ENCODE data around the gene RHOT2. TPM values are rescaled to one million over a fixed set of nuclear protein-coding genes. Genes with fewer than 3 reads are reported as not detected.
A peak's percentile ranks its signal among the peaks of the same experiment; 100 is the strongest.

The RHOT2 gene
- polyA plus RNA-seq, 3 donors from 2014 or later = 36.8 to 53.3 (median 43.0) TPM

GRCh38 chr16:636206-637080 is 31.5 kb upstream of the RHOT2 start, which contains the start of gene METTL26:
METTL26 (minus strand) TSS chr16:636305; CDS start chr16:636290, 15 bp downstream.
- Mint-ChIP-seq H3K27me3 (ENCODE audit: low read depth in 3 of 3) (peaks cover 8 to 10% (median 9%) of the 10 kb centered on the region in 3 donors), H3K9me3 (peaks cover 0 to 2% (median 0%) of the 10 kb centered on the region in 6 donors), H3K4me3 (peak within 1 kb of the TSS; percentile 95 to 99 (median 98)), H3K27ac (peak within 1 kb of the TSS; percentile 90 to 98 (median 96)), H3K36me3 (no peaks in the 10 kb centered on the region), H3K4me1 (peaks cover 0 to 13% of the 10 kb centered on the region in 2 donors)
- DNase-seq = peak; percentile 92

GRCh38 chr16:637081-638018 is 30.6 kb upstream of the RHOT2 start:
- H3K36me3 Mint-ChIP-seq = no peaks in the 10 kb centered on the region
- peaks cover 8 to 10% (median 9%) of the 10 kb centered on the region in 3 donors for H3K27me3 Mint-ChIP-seq (ENCODE audit: low read depth in 3 of 3)
- H3K4me1 Mint-ChIP-seq = peaks cover 0 to 13% of the 10 kb centered on the region in 2 donors
- peak overlapping the region; percentile 95 to 99 (median 98) for H3K4me3 Mint-ChIP-seq
- peak overlapping the region; percentile 17 to 98 (median 96) for H3K27ac Mint-ChIP-seq
- peaks cover 0 to 2% (median 0%) of the 10 kb centered on the region in 6 donors for H3K9me3 Mint-ChIP-seq
- DNase-seq = no peak

DNA sequence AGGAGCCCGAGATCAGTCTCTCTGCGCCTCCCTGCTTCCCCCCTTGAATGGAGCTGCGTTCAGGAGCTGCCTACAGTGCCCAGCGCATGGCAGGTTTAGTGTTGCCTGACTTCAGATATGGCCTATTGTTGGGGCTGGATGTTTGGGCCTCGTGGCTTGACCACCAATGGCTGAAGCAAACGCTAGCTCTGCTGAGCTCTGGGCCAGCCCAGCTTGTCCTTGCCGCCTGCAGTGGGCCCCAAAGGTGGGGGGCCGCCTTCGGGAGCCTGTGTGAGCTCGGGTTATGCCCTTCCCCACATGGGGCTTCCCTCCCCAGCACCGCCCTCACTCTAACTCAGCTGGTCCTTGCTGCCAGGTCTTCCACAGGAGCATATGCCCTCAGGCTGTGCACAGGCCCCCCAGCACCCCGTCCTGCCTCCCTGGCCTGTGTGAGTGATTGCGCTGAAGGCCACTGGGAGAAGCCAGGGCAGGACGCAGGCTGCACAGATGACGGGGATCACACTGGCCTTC is 29.8 kb upstream of the RHOT2 start:
- H3K9me3 Mint-ChIP-seq = peaks cover 0 to 2% (median 0%) of the 10 kb centered on the region in 6 donors
- peak overlapping the region in 3 of 5 donors; percentile 32 to 60 (median 58) for H3K4me3 Mint-ChIP-seq
- peak overlapping the region in 1 of 6 donors; percentile 45 for H3K27ac Mint-ChIP-seq

GRCh38 chr16:638836-639235 is 29.1 kb upstream of the RHOT2 start:
- no peaks in the 10 kb centered on the region for H3K36me3 Mint-ChIP-seq
- peak overlapping the region in 1 of 5 donors; percentile 36 for H3K4me3 Mint-ChIP-seq
- no peak overlapping the region for H3K27ac Mint-ChIP-seq
- peaks cover 8 to 10% (median 9%) of the 10 kb centered on the region in 3 donors for H3K27me3 Mint-ChIP-seq (ENCODE audit: low read depth in 3 of 3)
- H3K9me3 Mint-ChIP-seq = peaks cover 0 to 2% (median 0%) of the 10 kb centered on the region in 6 donors
- DNase-seq = no peak
- H3K4me1 Mint-ChIP-seq = peaks cover 0 to 16% of the 10 kb centered on the region in 2 donors

More for the DNA sequence above, 29.8 kb upstream of the RHOT2 start:
- no peaks in the 10 kb centered on the region for H3K36me3 Mint-ChIP-seq
- no peak for DNase-seq
- peaks cover 8 to 10% (median 9%) of the 10 kb centered on the region in 3 donors for H3K27me3 Mint-ChIP-seq (ENCODE audit: low read depth in 3 of 3)
- H3K4me1 Mint-ChIP-seq = peaks cover 0 to 16% of the 10 kb centered on the region in 2 donors

DNA sequence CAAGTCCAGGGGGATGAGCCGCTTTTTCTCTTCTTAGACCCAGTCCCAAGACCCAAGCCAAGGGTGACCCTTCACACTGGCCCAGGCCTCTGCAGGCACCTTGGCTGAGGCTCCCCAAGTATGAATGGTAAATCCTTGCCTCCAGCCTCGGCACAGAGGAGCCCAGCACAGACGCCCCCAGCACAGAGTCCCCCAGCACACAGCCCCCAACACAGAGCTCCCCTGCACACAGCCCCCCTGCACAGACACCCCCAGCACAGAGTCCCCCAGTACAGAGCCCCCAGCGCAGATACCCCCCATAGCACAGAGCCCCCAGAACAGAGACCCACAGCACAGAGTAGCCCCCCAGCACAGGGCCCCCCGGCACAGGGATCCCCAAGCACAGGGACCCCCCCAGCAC is 27.3 kb upstream of the RHOT2 start:
- peaks cover 0 to 2% (median 0%) of the 10 kb centered on the region in 6 donors for H3K9me3 Mint-ChIP-seq
- H3K27me3 Mint-ChIP-seq (ENCODE audit: low read depth in 3 of 3) = peaks cover 8 to 10% (median 9%) of the 10 kb centered on the region in 3 donors
- peaks cover 0 to 17% of the 10 kb centered on the region in 2 donors for H3K4me1 Mint-ChIP-seq
- H3K36me3 Mint-ChIP-seq = no peaks in the 10 kb centered on the region
- no peak overlapping the region for H3K27ac Mint-ChIP-seq
- peak overlapping the region; percentile 20 to 77 (median 57) for H3K4me3 Mint-ChIP-seq
- DNase-seq = no peak

GRCh38 chr16:641326-642188 is 26.4 kb upstream of the RHOT2 start, which contains the start of gene MCRIP2:
MCRIP2 (plus strand) TSS chr16:641828; CDS start chr16:641992, 164 bp downstream.
- no peaks in the 10 kb centered on the region for H3K36me3 Mint-ChIP-seq
- H3K9me3 Mint-ChIP-seq = peaks cover 0 to 2% (median 0%) of the 10 kb centered on the region in 6 donors
- H3K4me3 Mint-ChIP-seq = peak within 1 kb of the TSS; percentile 57 to 77 (median 74)
- DNase-seq = peak; percentile 62 to 65 (median 63)
- no peak within 1 kb of the TSS for H3K27ac Mint-ChIP-seq
- H3K27me3 Mint-ChIP-seq (ENCODE audit: low read depth in 3 of 3) = peaks cover 4 to 6% (median 4%) of the 10 kb centered on the region in 3 donors
- peaks cover 0 to 15% of the 10 kb centered on the region in 2 donors for H3K4me1 Mint-ChIP-seq

DNA sequence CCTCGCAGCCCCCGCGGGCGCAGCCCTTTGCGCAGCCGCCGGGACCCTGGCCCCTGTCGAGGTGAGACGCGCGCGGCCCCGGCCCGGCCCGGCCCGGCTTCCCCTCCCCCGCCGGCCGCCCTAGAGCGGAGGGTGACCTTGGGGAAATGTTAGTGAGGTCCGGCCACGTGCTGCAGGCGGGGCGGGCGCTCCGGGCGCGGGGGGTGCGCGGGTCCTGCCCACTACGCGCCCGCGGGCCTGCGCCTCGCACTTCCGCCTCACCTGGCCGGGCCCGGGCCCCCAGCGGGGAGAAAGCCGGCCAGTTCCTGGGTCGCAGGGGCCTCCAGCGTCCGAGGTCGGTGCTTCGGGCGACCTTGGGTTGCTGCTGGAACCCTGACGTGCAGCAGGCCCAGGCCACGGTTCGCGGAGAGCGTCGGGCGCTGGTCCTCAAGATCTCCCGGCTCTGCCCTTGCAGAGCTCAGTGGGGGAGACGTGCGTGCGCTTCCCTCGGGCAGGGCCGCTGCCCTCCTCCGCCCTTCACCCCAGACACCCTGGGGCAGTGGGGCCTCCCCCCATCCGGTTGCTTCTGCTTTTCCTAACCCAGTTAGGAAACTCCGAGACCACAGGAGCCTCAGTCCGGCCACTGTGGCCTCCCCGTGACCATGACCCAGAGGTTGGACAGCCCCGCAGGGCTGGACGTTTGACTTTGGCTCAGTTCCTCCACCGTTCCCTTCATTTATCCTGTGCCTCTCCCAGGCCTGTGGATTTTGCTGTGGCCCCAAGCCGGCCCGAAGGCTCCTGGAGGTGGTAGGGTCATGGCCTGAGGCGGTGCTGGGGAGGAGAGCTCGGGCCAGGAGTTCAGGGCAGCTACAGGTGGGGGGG is 25.5 kb upstream of the RHOT2 start:
- Mint-ChIP-seq H3K4me1 (peaks cover 0 to 13% of the 10 kb centered on the region in 2 donors), H3K27ac (peak overlapping the region in 1 of 6 donors; percentile 34), H3K36me3 (no peaks in the 10 kb centered on the region), H3K4me3 (peak overlapping the region; percentile 44 to 74 (median 57)), H3K27me3 (ENCODE audit: low read depth in 3 of 3) (peaks cover 0 to 2% (median 0%) of the 10 kb centered on the region in 3 donors), H3K9me3 (no peaks in the 10 kb centered on the region)
- DNase-seq = peak; percentile 27 to 37 (median 34)

- Mint-ChIP-seq H3K4me1 (peaks cover 0 to 11% of the 10 kb centered on the region in 2 donors), H3K9me3 (no peaks in the 10 kb centered on the region), H3K36me3 (no peaks in the 10 kb centered on the region), H3K27ac (no peak overlapping the region), H3K4me3 (peak overlapping the region; percentile 45 to 74 (median 58)), H3K27me3 (ENCODE audit: low read depth in 3 of 3) (peaks cover 0 to 2% (median 0%) of the 10 kb centered on the region in 3 donors)
- DNase-seq = no peak
These were observed 24.9 kb upstream of the RHOT2 start for GRCh38 chr16:643050-643368.

- peaks cover 0 to 2% (median 2%) of the 10 kb centered on the region in 3 donors for H3K27me3 Mint-ChIP-seq (ENCODE audit: low read depth in 3 of 3)
- H3K4me3 Mint-ChIP-seq = peak overlapping the region in 3 of 5 donors; percentile 15 to 38 (median 18)
These were observed 23.4 kb upstream of the RHOT2 start for GRCh38 chr16:644556-644955.

DNA sequence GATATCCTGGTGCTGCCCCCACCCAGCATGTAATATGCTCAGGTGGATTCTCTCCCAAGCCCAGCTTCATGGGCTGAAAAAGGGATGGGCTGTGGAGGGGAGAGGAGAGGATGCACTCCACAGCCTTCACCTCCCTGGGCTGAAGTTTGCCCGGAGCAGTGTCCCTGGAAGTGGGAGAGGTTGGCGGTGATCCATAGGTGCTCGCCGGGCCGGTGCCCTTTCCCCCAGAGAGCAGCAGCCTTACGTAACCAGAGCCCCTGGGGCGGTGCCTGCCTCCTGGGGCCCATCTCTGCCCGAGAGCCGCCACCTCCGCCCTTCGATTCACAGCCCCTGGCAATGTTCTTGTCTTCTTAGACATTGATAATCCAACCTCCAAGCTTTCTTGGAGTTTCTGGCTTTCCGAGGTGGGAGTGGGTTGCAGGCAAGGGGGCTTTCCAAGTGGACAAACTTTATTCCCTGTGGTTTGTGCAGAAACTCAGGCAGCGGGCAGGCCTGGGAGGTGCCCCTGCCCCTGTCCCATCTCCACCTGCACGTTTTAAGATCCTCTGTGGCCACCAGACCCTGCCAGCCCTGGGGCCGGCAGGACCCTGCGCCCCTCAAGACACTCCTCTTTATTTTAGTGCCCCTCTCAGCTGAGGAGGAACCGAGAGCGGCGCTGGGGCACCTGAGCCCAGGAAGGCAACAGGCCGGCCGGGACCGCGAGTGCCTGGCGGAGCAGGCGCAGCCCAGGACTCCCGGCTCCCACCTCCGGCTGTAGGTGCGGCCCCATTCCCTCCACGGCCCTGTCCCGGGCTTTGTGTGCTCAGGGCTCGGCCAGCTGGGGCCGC is 21.9 kb upstream of the RHOT2 start:
- H3K36me3 Mint-ChIP-seq = no peaks in the 10 kb centered on the region
- H3K27ac Mint-ChIP-seq = no peak overlapping the region
- DNase-seq = no peak
- H3K4me3 Mint-ChIP-seq = no peak overlapping the region
- H3K9me3 Mint-ChIP-seq = no peaks in the 10 kb centered on the region
- peaks cover 0 to 13% of the 10 kb centered on the region in 2 donors for H3K4me1 Mint-ChIP-seq
- H3K27me3 Mint-ChIP-seq (ENCODE audit: low read depth in 3 of 3) = peaks cover 0 to 3% (median 2%) of the 10 kb centered on the region in 3 donors

More at GRCh38 chr16:644556-644955, 23.4 kb upstream of the RHOT2 start:
- no peak for DNase-seq
- H3K9me3 Mint-ChIP-seq = no peaks in the 10 kb centered on the region
- peaks cover 0 to 16% of the 10 kb centered on the region in 2 donors for H3K4me1 Mint-ChIP-seq
- H3K36me3 Mint-ChIP-seq = no peaks in the 10 kb centered on the region
- H3K27ac Mint-ChIP-seq = no peak overlapping the region

GRCh38 chr16:646679-647172 is 21.2 kb upstream of the RHOT2 start:
- no peaks in the 10 kb centered on the region for H3K36me3 Mint-ChIP-seq
- H3K4me1 Mint-ChIP-seq = peaks cover 0 to 13% of the 10 kb centered on the region in 2 donors
- no peak overlapping the region for H3K27ac Mint-ChIP-seq
- H3K27me3 Mint-ChIP-seq (ENCODE audit: low read depth in 3 of 3) = peaks cover 0 to 3% (median 2%) of the 10 kb centered on the region in 3 donors
- DNase-seq = no peak
- H3K9me3 Mint-ChIP-seq = no peaks in the 10 kb centered on the region
- no peak overlapping the region for H3K4me3 Mint-ChIP-seq
